Endothelial cell of umbilical vein (primary cell): ENCODE results near the gene CYP1A2. TPM values are rescaled to one million over a fixed set of nuclear protein-coding genes. Genes with fewer than 3 reads are reported as not detected.

Experiments
- BruUV-seq: library from RNA; stranded (reverse); fragments of 400-500 nt; replicated peaks from 2 replicates; lab custom pipeline; 2021; lab: Mats Ljungman, UMichigan
- CTCF ChIA-PET: fragments of 300-600, 350-600 bp; sonication (Branson Sonifier 250); formaldehyde crosslinking; loops from one replicate; lab custom pipeline; 2021; ENCODE audit warnings: antibody characterized with exemption, inconsistent platforms; lab: Charles Lee
- POLR2A ChIA-PET: fragments of 300-600, 350-600 bp; sonication (Branson Sonifier 250); formaldehyde crosslinking; loops from one replicate; lab custom pipeline; 2021; ENCODE audit warnings: antibody characterized with exemption, inconsistent platforms; lab: Charles Lee
- DNase-seq: peaks from one replicate; pipeline ENCODE4 v3.0.0-alpha.2; 2011; ENCODE audit warnings: low read depth, low spot score
- FAIRE-seq: peaks from 2 replicates; lab custom pipeline; 2011; peaks lifted over from hg19 to GRCh38; lab: Jason Lieb, UNC
- H2AFZ ChIP-seq: 2 replicates; pipeline ENCODE4 v1.6.0; 2012; ENCODE audit warnings: low read depth, low read length, control low read depth, inconsistent platforms
- H3K27ac ChIP-seq: 2 replicates; pipeline ENCODE4 v1.5.1; 2011; ENCODE audit warnings: low read depth, mild to moderate bottlenecking, control low read depth, low read length, moderate library complexity; ENCODE audit not compliant: insufficient read depth
- H3K27me3 ChIP-seq, 2 experiments: 2 replicates each; pipeline versions ENCODE4 v1.6.0 to v1.6.1; 2011; ENCODE audit warnings: low read length in 2 of 2, mixed read lengths in 1 of 2; ENCODE audit not compliant: control insufficient read depth in 2 of 2, insufficient read depth in 2 of 2
- H3K36me3 ChIP-seq, 2 experiments: 2 replicates in 1 of 2; 3 replicates in 1 of 2; pipeline ENCODE4 v1.5.1; 2011; ENCODE audit warnings: low read length in 2 of 2, mild to moderate bottlenecking in 1 of 2, moderate library complexity in 1 of 2; ENCODE audit not compliant: control insufficient read depth in 2 of 2, insufficient read depth in 2 of 2; ENCODE audit errors: extremely low read depth in 1 of 2
- H3K4me1 ChIP-seq: 3 replicates; pipeline ENCODE4 v1.5.1; 2011; ENCODE audit warnings: mild to moderate bottlenecking, low read length; ENCODE audit not compliant: control insufficient read depth, insufficient read depth; ENCODE audit errors: extremely low read depth
- H3K4me2 ChIP-seq: 2 replicates; pipeline ENCODE4 v1.6.1; 2011; ENCODE audit warnings: low read length, control low read depth, mixed read lengths; ENCODE audit not compliant: insufficient read depth
- H3K4me3 ChIP-seq, 3 experiments: fragments of 200-600 bp in 1 of 3; sonication (generic), shearing (Covaris generic) in 1 of 3; replicated peaks in 1 of 3; 2 replicates each; pipeline ENCODE4 v1.5.1; 2011 to 2016; ENCODE audit warnings: control low read depth in 3 of 3, low read length in 3 of 3, mild to moderate bottlenecking in 2 of 3, inconsistent platforms in 1 of 3, low read depth in 1 of 3, moderate library complexity in 1 of 3; ENCODE audit not compliant: insufficient read depth in 1 of 3
- H3K79me2 ChIP-seq: 2 replicates; pipeline ENCODE4 v1.6.0; 2012; ENCODE audit warnings: low read length, inconsistent platforms; ENCODE audit not compliant: control insufficient read depth, insufficient read depth
- H3K9ac ChIP-seq: replicated peaks from 2 replicates; pipeline ENCODE3; 2011; ENCODE audit warnings: low read length, control low read depth; ENCODE audit not compliant: insufficient read depth; ENCODE audit errors: extremely low read depth
- H3K9me1 ChIP-seq: replicated peaks from 3 replicates; pipeline ENCODE4 v1.6.0; 2011; ENCODE audit warnings: mild to moderate bottlenecking, low read length; ENCODE audit not compliant: control insufficient read depth, insufficient read depth; ENCODE audit errors: extremely low read depth
- H3K9me3 ChIP-seq: replicated peaks from 2 replicates; pipeline ENCODE4 v1.5.1; 2012; ENCODE audit warnings: low read length, inconsistent platforms; ENCODE audit not compliant: control insufficient read depth, insufficient read depth
- H4K20me1 ChIP-seq: replicated peaks from 2 replicates; pipeline ENCODE3; 2011; ENCODE audit warnings: mild to moderate bottlenecking, low read length; ENCODE audit not compliant: control insufficient read depth, insufficient read depth; ENCODE audit errors: extremely low read depth
- EZH2 ChIP-seq: IDR thresholded peaks from 2 replicates; pipeline ENCODE4 v1.6.1; 2012; ENCODE audit warnings: borderline replicate concordance, low read depth, mild to moderate bottlenecking, moderate library complexity, low read length, inconsistent platforms; ENCODE audit not compliant: severe bottlenecking
- FOS ChIP-seq: IDR thresholded peaks from 2 replicates; pipeline ENCODE4 v1.6.1; 2011; ENCODE audit warnings: mild to moderate bottlenecking, low read length, moderate library complexity, borderline replicate concordance; ENCODE audit not compliant: insufficient read depth
- GATA2 ChIP-seq: IDR thresholded peaks from 2 replicates; pipeline ENCODE4 v1.7.0; 2011; ENCODE audit warnings: low read depth, mild to moderate bottlenecking, moderate library complexity, mixed read lengths, low read length; ENCODE audit not compliant: insufficient read length, insufficient read depth
- JUN ChIP-seq: IDR thresholded peaks from 2 replicates; pipeline ENCODE4 v1.6.1; 2011; ENCODE audit warnings: borderline replicate concordance, low read depth; ENCODE audit not compliant: insufficient read length, insufficient read depth
- MAX ChIP-seq: IDR thresholded peaks from 2 replicates; pipeline ENCODE4 v1.6.1; 2011; ENCODE audit not compliant: insufficient read depth, insufficient read length
- MYC ChIP-seq: IDR thresholded peaks from one replicate; pipeline ENCODE4 v1.6.1; 2011; ENCODE audit warnings: mild to moderate bottlenecking, low read depth, low read length
- POLR2A ChIP-seq: IDR thresholded peaks from 2 replicates; pipeline ENCODE4 v1.6.1; 2012; ENCODE audit warnings: low read depth, mild to moderate bottlenecking, control low read depth, low read length
- POLR2AphosphoS5 ChIP-seq: IDR thresholded peaks from 2 replicates; pipeline ENCODE4 v1.6.1; 2012; ENCODE audit warnings: low read depth, mild to moderate bottlenecking, control low read depth, low read length, moderate library complexity; ENCODE audit not compliant: insufficient read depth
- dilution Hi-C: fragments of 300-500 bp; cut with MboI; formaldehyde crosslinking; loops from one replicate; pipeline ENCODE4 v1.15.0; 2019; ENCODE audit warnings: low sequenced_read_pairs; ENCODE audit not compliant: extremely low pct_ligation_motif_present
- intact Hi-C: fragments of 100-400 bp; cut with micrococcal nuclease; formaldehyde crosslinking; loops from one replicate; pipeline ENCODE4 v1.10.0; 2022
- polyA plus RNA-seq, 4 experiments: library from polyadenylated mRNA; depleted of rRNA in 3 of 4; stranded (reverse) in 3 of 4; unstranded in 1 of 4; fragments of >200 nt; gene quantifications; 2 replicates each; pipeline versions ENCODE4 v1.2.1 to v1.2.3, GENCODE V29; 2011 to 2012; ENCODE audit warnings: missing spikeins in 1 of 4
- total RNA-seq: library from RNA; stranded (reverse); gene quantifications from 2 replicates; pipeline ENCODE4 v1.2.3, GENCODE V29; 2021
- TF ChIP-seq, protein P1 (sequence below), 2 donors: IDR thresholded peaks; 1 replicate in 1 of 2; 2 replicates in 1 of 2; pipeline ENCODE4 v1.5.1; 2011; ENCODE audit warnings: low read length in 2 of 2, mild to moderate bottlenecking in 2 of 2, moderate library complexity in 2 of 2, control low read depth in 1 of 2, inconsistent platforms in 1 of 2, low read depth in 1 of 2; ENCODE audit not compliant: insufficient read depth in 1 of 2; ENCODE audit errors: extremely low read depth in 1 of 2

The CYP1A2 gene
- total and polyA plus RNA-seq, 2 donors (not counting 3 experiments of a cell fraction or from before 2014, with no cell fraction given), result not detected

DNA sequence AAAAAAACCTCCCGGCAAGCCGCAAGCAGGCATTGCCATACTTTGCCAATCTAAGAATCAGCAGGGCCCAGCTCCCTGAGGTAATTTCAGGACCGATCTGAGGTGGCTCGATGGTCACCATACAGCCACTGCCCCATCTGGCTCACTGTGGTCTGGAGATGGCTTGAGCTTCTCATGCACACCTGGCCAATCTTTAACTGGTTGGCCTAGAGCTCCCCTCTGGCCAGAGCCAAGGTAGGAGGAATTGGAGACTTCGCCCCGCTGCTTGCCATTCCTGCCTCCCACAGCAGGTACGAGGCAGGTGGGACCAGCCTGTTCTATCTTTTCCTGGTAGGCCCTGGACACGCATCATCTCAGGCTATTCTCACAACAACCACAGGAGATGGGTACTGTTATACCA lies 10.1 kb downstream of the CYP1A2 start:
- DNase-seq (no peak), FAIRE-seq (no peak)
- intact Hi-C loops, result no loop called here
- H3K9ac ChIP-seq, result no peak overlapping the region
- H3K4me3 ChIP-seq, result no peak overlapping the region
- TF ChIP-seq MAX (no peak), JUN (no peak), POLR2AphosphoS5 (no peak), POLR2A (no peak)
- TF ChIP-seq, protein P1, sequence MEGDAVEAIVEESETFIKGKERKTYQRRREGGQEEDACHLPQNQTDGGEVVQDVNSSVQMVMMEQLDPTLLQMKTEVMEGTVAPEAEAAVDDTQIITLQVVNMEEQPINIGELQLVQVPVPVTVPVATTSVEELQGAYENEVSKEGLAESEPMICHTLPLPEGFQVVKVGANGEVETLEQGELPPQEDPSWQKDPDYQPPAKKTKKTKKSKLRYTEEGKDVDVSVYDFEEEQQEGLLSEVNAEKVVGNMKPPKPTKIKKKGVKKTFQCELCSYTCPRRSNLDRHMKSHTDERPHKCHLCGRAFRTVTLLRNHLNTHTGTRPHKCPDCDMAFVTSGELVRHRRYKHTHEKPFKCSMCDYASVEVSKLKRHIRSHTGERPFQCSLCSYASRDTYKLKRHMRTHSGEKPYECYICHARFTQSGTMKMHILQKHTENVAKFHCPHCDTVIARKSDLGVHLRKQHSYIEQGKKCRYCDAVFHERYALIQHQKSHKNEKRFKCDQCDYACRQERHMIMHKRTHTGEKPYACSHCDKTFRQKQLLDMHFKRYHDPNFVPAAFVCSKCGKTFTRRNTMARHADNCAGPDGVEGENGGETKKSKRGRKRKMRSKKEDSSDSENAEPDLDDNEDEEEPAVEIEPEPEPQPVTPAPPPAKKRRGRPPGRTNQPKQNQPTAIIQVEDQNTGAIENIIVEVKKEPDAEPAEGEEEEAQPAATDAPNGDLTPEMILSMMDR (IDR thresholded peaks at IDR 0.05; ENCODE audit: extremely low read depth in 1 of 2, insufficient read depth in 1 of 2, low read depth in 1 of 2, low read length in 2 of 2), result no peak
- no peaks in the 10 kb centered on the region for H3K36me3 ChIP-seq
- H3K27ac ChIP-seq, result no peak overlapping the region
- H3K79me2 ChIP-seq, result no peaks in the 10 kb centered on the region
- no peak overlapping the region for H3K4me2 ChIP-seq
- no peak overlapping the region for H2AFZ ChIP-seq
- ChIA-PET POLR2A (no interaction called here), CTCF (interaction anchor here (0.6 to 4.3 kb wide), 4 partner anchors 10 to 191 kb away, joined by 3 to 31 read pairs (median 16); no protein-coding TSS in a partner anchor)
- H3K9me1 ChIP-seq, result no peaks in the 10 kb centered on the region
- no peaks in the 10 kb centered on the region for H4K20me1 ChIP-seq
- no TSS peak for BruUV-seq
- H3K27me3 ChIP-seq, result no peaks in the 10 kb centered on the region
- H3K9me3 ChIP-seq, result no peaks in the 10 kb centered on the region
- H3K4me1 ChIP-seq, result peaks cover 9% of the 10 kb centered on the region
- dilution Hi-C loops, result loop anchor here (25.0 kb wide), 1 partner anchor 121 kb away; no protein-coding TSS in a partner anchor

DNA sequence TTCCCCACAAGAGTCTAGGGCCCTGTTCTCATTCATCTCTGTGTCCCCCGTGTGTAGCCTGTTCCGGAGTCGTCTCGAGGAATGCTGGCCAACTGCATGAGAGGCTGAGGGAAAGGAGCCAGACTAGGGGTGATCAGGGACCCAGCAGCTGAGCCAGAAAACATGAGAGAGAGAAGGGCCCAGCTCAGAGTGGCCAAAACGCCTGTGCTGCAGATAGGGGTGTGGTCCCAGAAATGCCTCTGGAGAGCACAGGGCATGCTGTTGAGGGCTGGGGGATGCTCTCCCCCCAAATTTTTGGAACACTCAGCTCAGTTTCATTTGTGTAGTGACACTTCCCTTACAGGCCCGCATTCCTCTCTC lies 14.1 kb downstream of the CYP1A2 start:
- H3K4me1 ChIP-seq, result peaks cover 9% of the 10 kb centered on the region
- intact Hi-C loops, result loop anchor here (10.0 kb wide), 1 partner anchor 218 kb away; the partner anchor contains the start of gene ARID3B
- H2AFZ ChIP-seq, result peak overlapping the region; percentile 36
- no peak overlapping the region for H3K4me2 ChIP-seq
- no peak overlapping the region for H3K9ac ChIP-seq
- dilution Hi-C loops, result loop anchor here (25.0 kb wide), 1 partner anchor 125 kb away; no protein-coding TSS in a partner anchor
- ChIA-PET POLR2A (no interaction called here), CTCF (interaction anchor here (0.7 to 2.8 kb wide), 8 partner anchors 9 to 378 kb away, joined by 3 to 20 read pairs (median 3); no protein-coding TSS in a partner anchor)
- no peaks in the 10 kb centered on the region for H3K79me2 ChIP-seq
- BruUV-seq, result TSS peak; percentile 72
- no peak overlapping the region for H3K4me3 ChIP-seq
- H3K27ac ChIP-seq, result peak overlapping the region; percentile 25
- no peaks in the 10 kb centered on the region for H3K36me3 ChIP-seq
- H3K9me1 ChIP-seq, result no peaks in the 10 kb centered on the region
- H3K27me3 ChIP-seq, result no peaks in the 10 kb centered on the region
- TF ChIP-seq FOS (no peak), EZH2 (no peak), GATA2 (no peak), MYC (no peak), JUN (no peak), MAX (no peak), POLR2AphosphoS5 (no peak)
- TF ChIP-seq, protein P1 (IDR thresholded peaks at IDR 0.05; ENCODE audit: extremely low read depth in 1 of 2, insufficient read depth in 1 of 2, low read depth in 1 of 2, low read length in 2 of 2), result no peak
- DNase-seq (no peak), FAIRE-seq (peak; percentile 60)
- no peaks in the 10 kb centered on the region for H3K9me3 ChIP-seq
- H4K20me1 ChIP-seq, result no peaks in the 10 kb centered on the region
